Ovary (tissue), 9 donors: ENCODE measurements around the gene PCDH15. TPM values are rescaled to one million over a fixed set of nuclear protein-coding genes. Genes with fewer than 3 reads are reported as not detected.

Source experiments
- DNase-seq, 5 donors: peaks; one replicate each; pipeline ENCODE4 v3.0.0-alpha.2; 2019 to 2020
- H3K27ac ChIP-seq, 2 donors: fragments of 200-600 bp; one replicate each; pipeline versions ENCODE4 v1.5.1 to v1.8.0; 2019 to 2022
- H3K27me3 ChIP-seq: fragments of 200-600 bp; one replicate; pipeline ENCODE4 v1.8.0; 2022
- H3K36me3 ChIP-seq: fragments of 200-600 bp; sonication (generic); one replicate; pipeline ENCODE4 v1.5.1; 2019
- H3K4me1 ChIP-seq: one replicate; pipeline ENCODE4 v1.8.1; 2013; ENCODE audit warnings: mild to moderate bottlenecking, moderate library complexity; ENCODE audit not compliant: insufficient read depth
- H3K4me3 ChIP-seq: fragments of 200-600 bp; sonication (generic); one replicate; pipeline ENCODE4 v1.5.1; 2017
- H3K9me3 ChIP-seq, 2 donors: fragments of 200-600 bp in 1 of 2; sonication (generic) in 1 of 2; one replicate each; pipeline versions ENCODE4 v1.5.1 to v1.8.1; 2013 to 2019; ENCODE audit warnings: mild to moderate bottlenecking in 1 of 2, moderate library complexity in 1 of 2
- CTCF ChIP-seq, 3 donors: fragments of 450-650 bp in 2 of 3; fragments of 200-600 bp in 1 of 3; IDR thresholded peaks; one replicate each; pipeline versions ENCODE4 v1.5.1 to v1.8.0; 2016 to 2022; ENCODE audit warnings: antibody characterized with exemption in 3 of 3, mild to moderate bottlenecking in 1 of 3
- EP300 ChIP-seq: sonication (generic); formaldehyde crosslinking; IDR thresholded peaks from one replicate; pipeline ENCODE4 v1.6.1; 2017; ENCODE audit warnings: antibody characterized with exemption
- POLR2A ChIP-seq: fragments of 450-650 bp; IDR thresholded peaks from one replicate; pipeline ENCODE4 v1.6.1; 2017; ENCODE audit warnings: antibody characterized with exemption, mild to moderate bottlenecking, moderate library complexity
- WGBS, 3 donors: extraction: QIAGEN DNeasy Blood & Tissue Kit in 1 of 3; methylation state at CpG; one replicate each; pipeline versions ENCODE4 v1.1.5 to v1.1.7; 2013 to 2017; 5-methylcytosine and 5-hydroxymethylcytosine counted together
- intact Hi-C, 4 donors: fragments of 100-400 bp; cut with DNase I; formaldehyde crosslinking; loops; one replicate each; pipeline versions ENCODE4 v1.11.0 to v1.15.1; 2022 to 2023
- polyA plus RNA-seq, 2 donors: library from polyadenylated mRNA; stranded (reverse); fragments of 200-250 nt in 1 of 2; fragments of 350-450 nt in 1 of 2; fragmentation: Illumina TruSeq in 1 of 2; extraction: RNeasy Lipid Tissue Mini Kit (QIAGEN cat#74804) in 1 of 2; gene quantifications; one replicate each; pipeline ENCODE4 v1.2.3, GENCODE V29; 2013 to 2014
- total RNA-seq, 7 donors: library from RNA; depleted of rRNA in 2 of 7; stranded (reverse); fragments of >200 nt in 2 of 7; fragmentation: NEBNext Ultra II Directional in 3 of 7; extraction: Animal tissue kit (Norgen Biotek cat#: 25700) in 3 of 7; gene quantifications; one replicate each; pipeline versions ENCODE4 v1.1.0 to v1.2.4, GENCODE V29; 2016 to 2023
- donor health status: DM: no; HTN: no; CAD: no; lungs with moderate emphysema.
- donor health status: DM: no; HTN: no; CAD: no.
- donor health status: Bipolar disorder and iron deficiency.
- donor health status: DM: yes; HTN: yes; CAD: no.
- donor health status: DM: no; HTN: no; CAD: no.
- donor health status: DM: yes; HTN: yes; CAD: no.

Gene PCDH15
- total and polyA plus RNA-seq, 9 donors = 0.02 to 0.34 TPM; not detected in 7

DNA sequence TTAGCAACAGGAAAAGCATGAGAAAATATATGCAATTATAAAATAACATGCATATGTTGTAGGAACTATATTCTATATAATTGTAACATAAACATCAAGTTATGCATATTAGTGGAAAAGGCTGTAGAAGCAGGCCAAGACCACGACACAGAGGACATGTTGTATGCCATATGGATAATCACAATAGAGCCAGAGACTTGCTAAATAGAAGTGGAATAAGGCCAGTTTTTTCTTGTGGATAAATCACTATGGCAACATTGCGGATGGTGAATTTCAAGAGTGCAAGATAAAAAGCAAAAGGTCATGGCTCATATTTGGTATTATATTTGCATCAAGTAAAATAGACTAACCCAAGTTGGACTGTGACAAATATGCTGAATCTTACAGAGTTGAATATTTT lies 93.0 kb downstream of the PCDH15 start:
- no peak overlapping the region for H3K27ac ChIP-seq
- no peaks in the 10 kb centered on the region for H3K4me1 ChIP-seq
- no peaks in the 10 kb centered on the region for H3K36me3 ChIP-seq
- no peaks in the 10 kb centered on the region for H3K9me3 ChIP-seq
- WGBS, 3 donors = 45 to 59% (median 58%) methylated on average over 2 of the region's 2 CpGs
- intact Hi-C loops = no loop called here
- no peak for DNase-seq
- TF ChIP-seq EP300 (no peak), CTCF (IDR thresholded peaks at IDR 0.05) (no peak), POLR2A (no peak)
- no peak overlapping the region for H3K4me3 ChIP-seq
- no peaks in the 10 kb centered on the region for H3K27me3 ChIP-seq

DNA sequence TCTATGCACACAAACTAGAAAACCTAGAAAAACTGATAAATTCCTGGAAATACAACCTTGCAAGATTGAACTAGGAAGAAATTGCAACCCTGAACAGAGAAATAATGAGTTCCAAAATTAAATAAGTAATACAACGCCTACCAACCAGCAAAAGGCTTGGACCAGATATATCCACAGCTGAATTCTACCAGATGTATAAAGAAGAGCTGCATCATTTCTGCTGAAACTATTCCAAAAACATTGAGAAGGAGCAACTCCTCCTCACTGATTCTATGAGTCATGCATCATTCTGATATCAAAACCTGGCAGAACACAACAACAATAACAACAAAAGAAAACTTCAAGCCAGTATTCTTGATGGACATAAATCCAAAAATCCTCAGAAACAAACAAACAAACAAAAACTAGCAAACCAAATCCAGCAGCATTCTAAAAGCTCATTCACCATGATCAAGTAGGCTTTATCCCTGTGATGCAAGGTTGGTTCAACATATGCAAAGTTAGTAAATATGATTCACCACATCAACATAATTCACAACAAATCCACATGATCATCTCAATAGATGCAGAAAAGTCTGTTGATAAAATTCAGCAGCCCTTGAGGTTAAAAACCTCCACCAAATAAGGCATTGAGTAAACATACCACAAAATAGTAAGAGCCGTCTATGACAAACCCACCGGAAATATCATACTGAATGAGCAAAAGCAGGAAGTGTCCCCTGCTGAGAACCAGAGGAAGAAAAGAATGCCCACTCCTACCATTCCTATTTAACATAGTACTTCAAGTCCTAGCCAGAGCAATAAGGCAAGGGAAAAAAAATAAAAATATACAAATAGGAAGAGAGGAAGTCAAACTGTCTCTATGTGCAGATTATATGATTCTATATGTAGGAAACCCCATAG lies 98.2 kb downstream of the PCDH15 start:
- intact Hi-C loops = no loop called here
- no peaks in the 10 kb centered on the region for H3K4me1 ChIP-seq
- H3K9me3 ChIP-seq = no peaks in the 10 kb centered on the region
- H3K4me3 ChIP-seq = no peak overlapping the region
- DNase-seq = no peak
- WGBS, 3 donors = 70 to 75% (median 74%) methylated on average over 3 of the region's 3 CpGs
- TF ChIP-seq EP300 (no peak), CTCF (IDR thresholded peaks at IDR 0.05) (no peak), POLR2A (no peak)
- no peaks in the 10 kb centered on the region for H3K36me3 ChIP-seq
- H3K27ac ChIP-seq = no peak overlapping the region
- H3K27me3 ChIP-seq = no peaks in the 10 kb centered on the region

DNA sequence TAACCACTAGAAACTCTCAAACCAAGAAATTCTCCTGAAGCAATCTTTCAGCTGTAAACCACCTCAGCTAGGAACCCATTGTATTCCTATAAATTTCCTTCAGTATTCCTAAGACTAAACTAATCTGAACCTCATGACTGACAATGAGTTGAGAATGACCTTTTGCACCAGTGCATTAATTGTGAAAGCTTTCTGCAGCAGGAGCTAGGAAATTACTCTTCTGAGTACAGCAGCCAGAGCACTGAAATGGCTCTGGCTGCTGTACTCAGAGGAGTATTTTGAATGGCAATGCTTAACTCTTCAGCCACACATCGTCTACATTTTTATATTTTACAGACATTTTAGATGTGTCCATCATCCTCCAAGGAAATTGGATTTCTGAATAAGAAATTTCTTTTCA lies 109.7 kb downstream of the PCDH15 start:
- no peak overlapping the region for H3K4me3 ChIP-seq
- no peaks in the 10 kb centered on the region for H3K9me3 ChIP-seq
- H3K27ac ChIP-seq = no peak overlapping the region
- H3K27me3 ChIP-seq = no peaks in the 10 kb centered on the region
- intact Hi-C loops = loop anchor here in 1 of 4 donors (10.0 kb wide), 1 partner anchor 657 kb away; no protein-coding TSS in a partner anchor
- no peaks in the 10 kb centered on the region for H3K4me1 ChIP-seq
- no peaks in the 10 kb centered on the region for H3K36me3 ChIP-seq
- no peak for TF ChIP-seq EP300
- no peak for TF ChIP-seq CTCF (IDR thresholded peaks at IDR 0.05)
- no peak for TF ChIP-seq POLR2A
- WGBS, 3 donors = 35 to 61% (median 46%) methylated on average over 1 of the region's 1 CpG
- DNase-seq = no peak

DNA sequence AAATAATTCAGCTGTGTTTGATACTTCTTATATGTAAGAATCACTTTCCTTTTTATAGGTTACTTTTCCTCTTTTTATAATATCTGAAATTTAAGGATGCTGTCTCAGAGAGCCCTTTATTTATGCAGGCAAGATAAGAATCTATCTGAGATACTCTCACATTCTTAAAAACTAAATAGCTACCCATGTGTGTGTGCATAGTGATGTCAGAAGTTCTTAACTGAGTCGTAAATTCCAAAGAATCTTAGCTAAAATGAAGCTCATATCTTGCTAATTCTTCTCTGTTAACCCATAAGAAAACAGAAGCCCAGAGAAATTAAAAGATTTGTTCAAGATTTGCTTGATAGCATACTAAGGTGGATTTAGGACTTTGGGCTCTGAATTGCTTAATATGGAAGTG lies 118.5 kb downstream of the PCDH15 start:
- WGBS, 3 donors = 32 to 43% (median 40%) methylated on average over 1 of the region's 1 CpG
- no peak for DNase-seq

More for the DNA sequence above, 118.5 kb downstream of the PCDH15 start:
- no peaks in the 10 kb centered on the region for H3K4me1 ChIP-seq
- H3K27ac ChIP-seq = no peak overlapping the region
- H3K9me3 ChIP-seq = no peaks in the 10 kb centered on the region
- H3K27me3 ChIP-seq = no peaks in the 10 kb centered on the region
- TF ChIP-seq POLR2A = no peak
- no peak for TF ChIP-seq EP300
- TF ChIP-seq CTCF (IDR thresholded peaks at IDR 0.05) = no peak
- H3K36me3 ChIP-seq = no peaks in the 10 kb centered on the region
- intact Hi-C loops = no loop called here
- H3K4me3 ChIP-seq = no peak overlapping the region
